GM19452 (cell line): ENCODE results near the gene NOP16.
A peak's percentile ranks its signal among the peaks of the same experiment; 100 is the strongest.

Experiments
- ATAC-seq: cut with Tn5 transposase; IDR thresholded peaks from one replicate; pipeline ENCODE4 v1.9.1; 2021; ENCODE audit not compliant: unreplicated experiment

Gene NOP16

GRCh38 chr5:176361437-176362232 lies 26.8 kb downstream of the NOP16 start, which contains the start of gene KIAA1191:
KIAA1191 (minus strand) TSS chr5:176361764; CDS start chr5:176359508, 2,256 bp downstream.
- ATAC-seq, result peak; percentile 87

GRCh38 chr5:176360894-176361436 lies 27.4 kb downstream of the NOP16 start:
- peak; percentile 8 for ATAC-seq

- no peak for ATAC-seq
Measured at GRCh38 chr5:176359658-176360057, 28.7 kb downstream of the NOP16 start.

DNA sequence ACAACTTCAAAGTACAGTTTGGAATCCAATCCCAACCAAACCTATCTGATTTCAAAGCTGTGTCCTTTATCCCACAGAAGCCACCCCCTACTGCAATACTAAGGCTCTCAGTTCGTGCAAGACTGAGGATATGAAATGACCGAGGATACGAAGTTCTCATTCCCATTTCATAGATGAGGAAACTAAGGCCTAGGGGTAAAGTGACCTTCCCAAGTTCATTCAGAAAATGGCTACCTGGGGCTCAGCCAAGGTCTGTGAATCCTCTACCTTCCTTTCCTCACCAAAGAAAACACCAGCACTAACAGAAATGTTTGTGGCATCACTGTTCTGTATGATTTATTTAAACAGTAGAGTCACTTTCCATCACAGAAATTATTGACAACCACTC lies 32.2 kb downstream of the NOP16 start:
- ATAC-seq, result no peak

GRCh38 chr5:176355400-176356178 lies 32.8 kb downstream of the NOP16 start:
- no peak for ATAC-seq

- no peak for ATAC-seq
Measured at GRCh38 chr5:176353533-176353932, 34.9 kb downstream of the NOP16 start.

GRCh38 chr5:176352116-176352878 lies 36.1 kb downstream of the NOP16 start:
- no peak for ATAC-seq

DNA sequence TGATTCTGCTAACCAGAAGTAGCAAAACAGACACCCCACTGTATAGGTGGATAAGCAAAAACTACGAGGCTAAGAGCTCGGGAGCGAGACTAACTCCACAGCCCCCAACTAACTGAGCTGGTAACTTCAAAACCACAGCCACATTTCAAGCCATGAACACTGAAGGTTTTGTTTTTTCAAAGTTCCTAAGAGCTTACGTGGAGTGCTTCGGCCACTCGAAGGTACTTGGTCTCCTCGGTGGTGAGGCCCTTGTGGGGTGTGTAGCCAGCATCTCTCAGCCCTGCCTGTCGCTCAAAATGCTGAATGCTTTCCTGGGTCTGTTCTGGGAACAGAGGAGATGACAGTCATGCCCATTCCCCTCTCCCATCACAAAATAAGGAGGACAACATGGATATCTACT lies 38.0 kb downstream of the NOP16 start:
- no peak for ATAC-seq

- ATAC-seq, result no peak
Measured at GRCh38 chr5:176342766-176343458, 45.5 kb downstream of the NOP16 start.

GRCh38 chr5:176342158-176342483 lies 46.3 kb downstream of the NOP16 start:
- no peak for ATAC-seq

DNA sequence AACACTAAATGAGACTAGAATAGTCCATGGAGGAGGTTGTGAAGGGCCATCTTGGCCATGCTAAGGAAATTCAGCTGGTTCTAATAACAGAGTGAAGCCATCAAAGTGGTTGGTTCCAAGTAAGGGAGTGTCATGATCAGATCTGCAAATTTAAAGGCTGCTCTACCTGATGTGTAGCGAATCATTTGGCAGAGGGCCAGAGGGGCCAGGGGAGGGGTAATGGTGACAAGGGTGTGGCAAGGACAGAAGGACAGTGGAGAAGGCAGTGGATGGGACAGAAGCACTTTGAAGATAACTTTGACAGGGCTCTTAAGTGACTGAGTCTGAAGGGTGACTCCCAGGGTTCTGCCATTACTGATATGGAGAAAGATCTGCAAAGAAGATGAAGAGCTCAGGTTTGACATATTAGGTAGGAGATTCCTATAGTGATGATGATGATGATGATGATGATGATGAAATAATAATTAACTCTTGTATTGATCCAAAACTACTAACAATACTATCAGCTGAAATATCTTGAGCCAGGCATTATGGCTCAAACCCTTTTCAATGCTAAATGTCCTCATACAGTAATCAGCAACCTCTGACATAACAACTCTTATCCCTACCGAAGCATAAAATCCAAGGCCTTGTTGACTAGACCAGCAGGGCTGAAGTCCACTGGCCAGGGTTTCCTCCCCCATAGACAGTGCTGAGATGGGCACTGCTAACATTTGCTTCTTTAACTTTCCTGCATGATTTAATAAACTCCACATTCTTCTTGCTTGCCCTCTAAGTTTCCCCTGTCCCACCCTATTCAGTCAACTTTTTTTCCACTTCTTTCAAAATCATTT lies 46.9 kb downstream of the NOP16 start:
- ATAC-seq, result no peak

- ATAC-seq, result no peak
Measured at GRCh38 chr5:176339304-176339703, 49.1 kb downstream of the NOP16 start.

GRCh38 chr5:176337913-176338312 lies 50.5 kb downstream of the NOP16 start:
- ATAC-seq, result no peak

GRCh38 chr5:176334031-176334770 lies 54.2 kb downstream of the NOP16 start:
- ATAC-seq, result no peak
